ENCODE data around the gene UBE2D1. TPM values are rescaled to one million over a fixed set of nuclear protein-coding genes. Genes with fewer than 3 reads are reported as not detected.

UBE2D1 gene
- total and polyA plus RNA-seq, 2 of the 8 experiments (the other 6 are each of a cell fraction or from before 2014, with no cell fraction given): 21.2 to 33.5 TPM

GRCh38 chr10:58341422-58341821 is 6.6 kb downstream of the UBE2D1 start (continued):
- no peak for TF ChIP-seq NANOG (IDR thresholded peaks at IDR 0.05; ENCODE audit: insufficient read depth, low read depth, low read length, poor library complexity, severe bottlenecking)
- no peak for TF ChIP-seq TBP (IDR thresholded peaks at IDR 0.05; ENCODE audit: low read depth, low read length)
- TF ChIP-seq TEAD4 (IDR thresholded peaks at IDR 0.05; ENCODE audit: low read depth, low read length): no peak
- TF ChIP-seq, protein P1, sequence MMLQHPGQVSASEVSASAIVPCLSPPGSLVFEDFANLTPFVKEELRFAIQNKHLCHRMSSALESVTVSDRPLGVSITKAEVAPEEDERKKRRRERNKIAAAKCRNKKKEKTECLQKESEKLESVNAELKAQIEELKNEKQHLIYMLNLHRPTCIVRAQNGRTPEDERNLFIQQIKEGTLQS (IDR thresholded peaks at IDR 0.05; ENCODE audit: insufficient read depth, low read depth, low read length): no peak

Data from H1 (cell line).